Nephron (organoid): ENCODE data around the gene RRH.
A peak's percentile ranks its signal among the peaks of the same experiment; 100 is the strongest.

ENCODE experiments used
- H3K27ac Mint-ChIP-seq, 3 experiments: 2 replicates each; pipeline ENCODE4 v1.8.0; 2020; ENCODE audit warnings: mixed read lengths in 3 of 3, mild to moderate bottlenecking in 2 of 3, moderate library complexity in 1 of 3
- H3K27me3 Mint-ChIP-seq: 2 replicates; pipeline ENCODE4 v1.8.0; 2021; ENCODE audit warnings: low read depth, mild to moderate bottlenecking, moderate library complexity, mixed read lengths
- H3K36me3 Mint-ChIP-seq: 2 replicates; pipeline ENCODE4 v1.8.0; 2020; ENCODE audit warnings: low read depth, mixed read lengths
- H3K4me1 Mint-ChIP-seq: 2 replicates; pipeline ENCODE4 v1.8.0; 2020; ENCODE audit warnings: mixed read lengths
- H3K4me3 Mint-ChIP-seq, 3 experiments: 2 replicates each; pipeline ENCODE4 v1.8.0; 2020; ENCODE audit warnings: mild to moderate bottlenecking in 3 of 3, mixed read lengths in 3 of 3, moderate library complexity in 2 of 3
- H3K9me3 Mint-ChIP-seq: 2 replicates; pipeline ENCODE4 v1.8.0; 2020; ENCODE audit warnings: mixed read lengths
- TF ChIP-seq, protein P1 (sequence below), 3 experiments: fragments of 200-600 bp; sonication (generic); IDR thresholded peaks; one replicate each; pipeline ENCODE4 v1.5.0; 2021; ENCODE audit warnings: antibody characterized with exemption in 3 of 3; ENCODE audit not compliant: unreplicated experiment in 3 of 3

The RRH gene

DNA sequence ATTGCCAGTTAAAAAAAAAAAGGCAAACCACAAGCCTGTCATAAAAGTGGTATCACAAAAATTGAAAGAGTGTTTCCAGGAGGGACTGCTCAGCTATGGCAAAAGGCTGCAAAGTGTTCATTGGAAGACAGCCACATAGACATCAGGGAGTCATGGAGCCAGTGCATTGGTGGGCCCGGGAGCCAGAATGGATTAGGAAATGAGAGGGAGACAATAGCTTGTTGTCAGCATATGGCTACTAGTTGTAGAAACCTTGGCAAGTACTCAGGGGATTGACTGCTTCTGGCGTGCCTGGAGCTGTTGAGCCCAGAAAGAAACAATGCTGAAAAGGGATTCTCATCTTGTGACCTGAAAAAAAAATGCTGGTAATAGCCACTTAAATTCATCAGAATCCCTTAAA lies 7.2 kb upstream of the RRH start:
- no peaks in the 10 kb centered on the region for H3K9me3 Mint-ChIP-seq
- H3K27me3 Mint-ChIP-seq = no peaks in the 10 kb centered on the region
- H3K4me1 Mint-ChIP-seq = peaks cover 19% of the 10 kb centered on the region
- H3K36me3 Mint-ChIP-seq = peaks cover 59% of the 10 kb centered on the region
- TF ChIP-seq, protein P1, sequence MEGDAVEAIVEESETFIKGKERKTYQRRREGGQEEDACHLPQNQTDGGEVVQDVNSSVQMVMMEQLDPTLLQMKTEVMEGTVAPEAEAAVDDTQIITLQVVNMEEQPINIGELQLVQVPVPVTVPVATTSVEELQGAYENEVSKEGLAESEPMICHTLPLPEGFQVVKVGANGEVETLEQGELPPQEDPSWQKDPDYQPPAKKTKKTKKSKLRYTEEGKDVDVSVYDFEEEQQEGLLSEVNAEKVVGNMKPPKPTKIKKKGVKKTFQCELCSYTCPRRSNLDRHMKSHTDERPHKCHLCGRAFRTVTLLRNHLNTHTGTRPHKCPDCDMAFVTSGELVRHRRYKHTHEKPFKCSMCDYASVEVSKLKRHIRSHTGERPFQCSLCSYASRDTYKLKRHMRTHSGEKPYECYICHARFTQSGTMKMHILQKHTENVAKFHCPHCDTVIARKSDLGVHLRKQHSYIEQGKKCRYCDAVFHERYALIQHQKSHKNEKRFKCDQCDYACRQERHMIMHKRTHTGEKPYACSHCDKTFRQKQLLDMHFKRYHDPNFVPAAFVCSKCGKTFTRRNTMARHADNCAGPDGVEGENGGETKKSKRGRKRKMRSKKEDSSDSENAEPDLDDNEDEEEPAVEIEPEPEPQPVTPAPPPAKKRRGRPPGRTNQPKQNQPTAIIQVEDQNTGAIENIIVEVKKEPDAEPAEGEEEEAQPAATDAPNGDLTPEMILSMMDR (IDR thresholded peaks at IDR 0.05; ENCODE audit: unreplicated experiment in 3 of 3) = no peak
- no peak overlapping the region for H3K27ac Mint-ChIP-seq
- no peak overlapping the region for H3K4me3 Mint-ChIP-seq

DNA sequence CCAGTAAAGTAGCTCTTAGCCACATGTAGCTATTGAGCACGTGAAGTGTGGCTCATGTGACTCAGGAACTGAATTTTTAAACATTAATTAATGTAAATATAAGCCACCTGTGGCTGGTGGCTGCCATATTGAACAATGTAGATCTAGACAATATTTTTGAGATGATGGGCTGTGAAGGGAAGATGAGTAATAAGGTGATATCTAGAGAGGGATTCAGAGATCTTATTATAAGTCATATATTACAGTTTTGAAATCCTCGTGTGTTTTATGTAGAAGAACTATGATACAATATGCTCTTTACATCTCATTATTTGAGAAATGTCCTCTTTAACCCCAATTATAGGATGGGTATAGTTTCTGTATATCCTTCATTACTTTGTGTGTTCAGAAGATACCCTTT lies 6.6 kb upstream of the RRH start:
- Mint-ChIP-seq H3K36me3 (peaks cover 59% of the 10 kb centered on the region), H3K27me3 (no peaks in the 10 kb centered on the region), H3K4me1 (peaks cover 12% of the 10 kb centered on the region), H3K4me3 (no peak overlapping the region), H3K27ac (no peak overlapping the region), H3K9me3 (no peaks in the 10 kb centered on the region)
- TF ChIP-seq, protein P1 (IDR thresholded peaks at IDR 0.05; ENCODE audit: unreplicated experiment in 3 of 3) = no peak

DNA sequence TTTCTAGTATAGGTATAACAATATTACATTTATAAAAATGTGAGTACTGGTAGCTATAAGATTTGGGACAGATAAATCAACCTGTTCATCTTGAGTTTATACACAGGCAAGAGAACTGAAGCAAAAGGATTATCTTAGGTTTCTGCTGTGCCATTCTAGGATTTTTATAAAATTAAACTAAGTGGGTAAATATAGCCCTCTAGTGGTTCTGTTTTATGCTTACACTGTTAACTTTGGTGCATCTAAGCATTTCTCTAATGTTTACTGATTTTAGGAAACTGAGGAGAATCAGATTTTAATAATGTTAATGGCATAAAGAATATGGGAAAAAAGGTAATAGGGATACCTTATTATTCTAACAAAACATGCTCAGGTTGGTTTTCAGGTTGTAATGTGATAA lies 1.1 kb upstream of the RRH start:
- Mint-ChIP-seq H3K36me3 (peaks cover 23% of the 10 kb centered on the region), H3K9me3 (no peaks in the 10 kb centered on the region), H3K4me3 (no peak overlapping the region), H3K27me3 (no peaks in the 10 kb centered on the region), H3K4me1 (no peaks in the 10 kb centered on the region), H3K27ac (no peak overlapping the region)
- TF ChIP-seq, protein P1 (IDR thresholded peaks at IDR 0.05; ENCODE audit: unreplicated experiment in 3 of 3) = peak in 2 of 3 experiments; percentile 61 to 63

DNA sequence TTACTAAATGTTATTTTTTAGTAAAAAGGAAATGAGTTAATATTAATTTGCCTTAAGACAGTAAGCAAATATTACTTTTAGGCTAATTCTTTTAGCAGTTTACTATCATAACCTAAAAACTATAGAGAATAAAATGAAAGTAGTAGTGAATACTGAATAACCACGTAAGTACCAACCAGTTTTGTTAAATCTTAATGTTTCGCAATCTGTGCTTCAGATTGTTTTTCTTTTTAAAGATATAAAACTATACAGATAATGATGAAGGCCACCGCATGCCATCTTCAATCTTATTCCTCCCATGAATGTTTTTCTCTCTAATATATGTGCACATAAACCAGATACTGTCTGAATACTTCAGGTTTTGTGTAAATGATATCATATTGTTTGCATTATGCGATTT lies 6.0 kb downstream of the RRH start:
- H3K27ac Mint-ChIP-seq = no peak overlapping the region
- H3K4me1 Mint-ChIP-seq = no peaks in the 10 kb centered on the region
- no peaks in the 10 kb centered on the region for H3K9me3 Mint-ChIP-seq
- H3K36me3 Mint-ChIP-seq = no peaks in the 10 kb centered on the region
- H3K4me3 Mint-ChIP-seq = no peak overlapping the region
- peaks cover 3% of the 10 kb centered on the region for H3K27me3 Mint-ChIP-seq
- TF ChIP-seq, protein P1 (IDR thresholded peaks at IDR 0.05; ENCODE audit: unreplicated experiment in 3 of 3) = no peak

DNA sequence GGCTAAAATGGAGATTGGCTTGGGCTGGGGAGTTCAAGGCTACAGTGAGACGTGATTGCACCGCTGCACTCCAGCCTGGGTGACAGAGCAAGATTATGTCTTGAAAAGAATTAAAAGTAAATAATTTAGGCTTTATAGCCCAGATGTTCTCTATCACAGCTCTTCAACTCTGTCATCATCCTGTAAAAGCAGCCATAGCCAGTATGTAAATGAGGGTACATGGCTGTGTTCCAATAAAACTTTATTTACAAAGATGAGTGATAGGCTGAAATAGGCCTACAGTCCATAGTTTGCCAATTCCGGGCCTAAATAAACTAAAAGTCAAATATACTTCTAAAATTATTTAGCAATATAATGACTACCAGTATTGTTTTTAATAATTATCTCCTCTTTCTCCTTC lies 9.2 kb downstream of the RRH start:
- H3K27ac Mint-ChIP-seq = no peak overlapping the region

More for the DNA sequence above, 9.2 kb downstream of the RRH start:
- Mint-ChIP-seq H3K4me1 (no peaks in the 10 kb centered on the region), H3K4me3 (no peak overlapping the region), H3K9me3 (no peaks in the 10 kb centered on the region), H3K36me3 (no peaks in the 10 kb centered on the region), H3K27me3 (peaks cover 3% of the 10 kb centered on the region)
- TF ChIP-seq, protein P1 (IDR thresholded peaks at IDR 0.05; ENCODE audit: unreplicated experiment in 3 of 3) = no peak
